Fibroblast of skin of left biceps (primary cell): ENCODE data around the gene NCOA1.
"Not testable (repeated sequence)": the region's sequence is repeated elsewhere in the genome, so short reads cannot be mapped to it uniquely, and the experiment has no call there.

ENCODE experiments used
- DNase-seq, 2 experiments: peaks; one replicate each; pipeline ENCODE4 v3.0.0-alpha.2; 2013; ENCODE audit warnings: low read depth in 2 of 2

NCOA1 gene

GRCh38 chr2:24505534-24506275 is 14.7 kb downstream of the NCOA1 start:
- DNase-seq: no peak

DNA sequence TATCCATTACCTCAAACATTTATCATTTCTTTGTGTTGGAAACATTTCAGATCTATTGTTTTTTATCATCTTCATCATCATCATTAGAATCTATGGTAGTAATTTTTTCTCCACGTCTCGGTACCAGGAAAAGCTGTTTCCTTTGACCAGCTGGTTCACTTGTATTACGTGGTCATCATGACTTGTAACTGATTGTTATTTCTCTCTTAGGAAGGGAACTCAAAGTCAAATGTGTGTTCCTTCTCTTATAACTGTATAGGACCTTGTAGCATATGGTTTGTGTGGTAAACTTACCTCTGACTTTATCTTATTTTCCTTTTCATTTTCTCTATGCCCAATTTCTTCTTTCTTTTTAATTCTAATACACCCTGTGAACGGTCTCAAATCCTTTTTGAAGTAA is 16.5 kb downstream of the NCOA1 start:
- DNase-seq: no peak

DNA sequence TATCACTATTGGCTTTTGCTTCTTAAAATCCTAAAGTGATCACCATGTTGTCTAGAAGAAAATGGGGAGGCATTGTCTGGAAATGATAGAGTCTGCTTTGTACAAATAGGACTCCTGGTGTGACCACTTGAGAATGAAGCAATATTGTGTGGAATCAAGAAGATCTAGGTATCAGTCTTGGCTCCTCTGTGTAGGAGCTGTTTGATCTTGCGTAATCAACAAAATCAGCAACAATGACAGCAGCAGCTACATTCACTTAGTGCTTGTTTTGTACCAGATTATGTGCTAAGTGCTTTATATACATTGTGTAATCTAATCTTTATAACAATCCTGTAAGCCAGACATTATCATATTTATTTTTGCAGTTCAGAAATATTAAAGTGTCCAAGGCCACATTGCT is 17.8 kb downstream of the NCOA1 start:
- DNase-seq: no peak

DNA sequence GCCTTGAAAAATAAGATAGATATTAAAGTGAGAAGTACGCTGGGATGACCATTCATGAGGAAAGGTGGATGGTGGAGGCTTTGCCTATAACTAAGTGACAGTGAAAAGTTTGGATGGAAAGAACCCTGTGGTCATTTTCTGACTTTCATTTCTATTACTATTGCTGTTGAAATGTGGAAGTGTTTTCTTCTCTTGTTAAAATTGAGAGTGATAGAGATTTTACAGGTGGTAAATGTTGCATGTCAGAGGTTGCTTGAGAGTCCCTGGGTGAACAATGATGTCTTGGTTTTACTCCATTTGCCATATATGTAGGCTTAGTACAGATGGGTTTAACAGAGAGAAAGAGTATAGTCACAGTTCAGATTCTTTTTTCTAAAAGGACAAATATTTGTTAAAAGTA is 18.4 kb downstream of the NCOA1 start:
- no peak for DNase-seq

- no peak for DNase-seq
These were observed 18.8 kb downstream of the NCOA1 start for GRCh38 chr2:24509840-24510239.

DNA sequence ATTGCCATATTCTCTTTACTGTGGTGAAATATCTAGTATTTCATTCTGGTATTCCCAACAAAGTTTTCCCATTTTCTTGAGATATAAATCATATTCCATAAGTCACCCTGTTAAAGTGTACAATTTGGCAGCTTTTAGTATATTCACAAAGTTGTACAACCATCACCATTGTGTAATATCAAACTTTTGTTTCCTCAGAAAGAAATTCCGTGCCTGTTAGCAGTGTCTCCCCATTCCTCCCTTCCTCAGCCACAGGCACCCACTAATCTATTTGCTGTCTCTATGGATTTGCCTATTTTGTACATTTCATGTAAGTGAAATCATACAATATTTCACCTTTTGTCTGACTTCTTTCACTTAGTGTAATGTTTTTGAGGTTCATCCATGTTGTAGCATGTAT is 19.7 kb downstream of the NCOA1 start:
- no peak for DNase-seq

GRCh38 chr2:24511198-24511597 is 20.1 kb downstream of the NCOA1 start:
- no peak for DNase-seq

DNA sequence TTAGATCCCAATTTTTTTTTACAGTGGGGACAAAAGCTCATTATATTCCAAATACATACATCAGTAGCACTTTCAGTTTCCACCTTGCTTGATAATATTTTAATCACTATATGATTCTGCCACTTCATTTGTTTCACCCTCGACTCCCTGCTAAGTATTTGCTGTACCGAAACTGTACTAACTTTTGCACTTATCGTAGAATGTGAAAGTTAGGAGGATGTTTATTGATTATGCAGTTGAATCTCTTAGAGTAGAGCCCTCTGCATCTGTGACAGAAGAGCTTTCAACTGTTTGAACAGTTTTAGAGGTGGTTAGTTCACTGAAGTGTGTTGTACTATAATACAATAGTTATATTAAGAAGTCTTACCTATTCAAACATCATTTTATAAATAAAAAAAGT is 20.8 kb downstream of the NCOA1 start:
- DNase-seq: no peak

DNA sequence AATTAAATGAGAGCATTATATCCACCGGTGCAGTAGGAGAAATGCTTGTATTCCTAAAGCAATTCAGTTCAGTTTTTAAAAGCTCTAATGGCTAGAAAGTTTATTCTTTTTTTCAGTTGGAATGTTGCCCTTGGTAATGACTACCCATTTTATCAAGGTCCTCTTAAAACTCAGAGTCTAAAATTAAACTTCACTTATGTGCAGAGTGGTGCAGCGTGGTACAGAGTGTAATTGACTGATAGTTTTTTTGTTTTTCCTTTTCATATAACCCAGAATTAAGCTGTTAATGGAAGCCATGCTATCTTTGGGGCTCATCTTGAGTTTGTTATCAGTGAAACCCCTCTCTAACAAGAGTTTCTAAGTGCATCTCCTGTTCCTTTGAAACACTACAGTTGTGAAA is 21.4 kb downstream of the NCOA1 start:
- no peak for DNase-seq

DNA sequence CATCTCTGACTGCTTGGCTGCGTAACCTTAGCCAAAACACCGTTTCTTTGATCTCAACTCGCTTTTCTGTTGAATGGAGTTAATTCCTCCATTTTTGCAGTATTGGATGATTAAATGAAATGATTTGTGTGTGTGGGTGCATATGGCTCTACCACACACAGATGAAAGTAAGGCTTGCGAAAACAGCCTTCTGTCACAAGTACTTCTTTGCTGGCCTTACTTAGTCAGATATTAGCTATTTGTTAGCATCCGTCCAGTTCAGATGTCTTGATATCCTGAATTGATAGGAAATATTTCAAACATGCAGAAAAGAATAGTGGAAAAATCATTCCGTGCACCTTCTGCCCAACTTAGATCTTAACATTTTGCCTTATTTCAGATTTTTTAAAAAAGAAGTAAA is 21.8 kb downstream of the NCOA1 start:
- no peak for DNase-seq

DNA sequence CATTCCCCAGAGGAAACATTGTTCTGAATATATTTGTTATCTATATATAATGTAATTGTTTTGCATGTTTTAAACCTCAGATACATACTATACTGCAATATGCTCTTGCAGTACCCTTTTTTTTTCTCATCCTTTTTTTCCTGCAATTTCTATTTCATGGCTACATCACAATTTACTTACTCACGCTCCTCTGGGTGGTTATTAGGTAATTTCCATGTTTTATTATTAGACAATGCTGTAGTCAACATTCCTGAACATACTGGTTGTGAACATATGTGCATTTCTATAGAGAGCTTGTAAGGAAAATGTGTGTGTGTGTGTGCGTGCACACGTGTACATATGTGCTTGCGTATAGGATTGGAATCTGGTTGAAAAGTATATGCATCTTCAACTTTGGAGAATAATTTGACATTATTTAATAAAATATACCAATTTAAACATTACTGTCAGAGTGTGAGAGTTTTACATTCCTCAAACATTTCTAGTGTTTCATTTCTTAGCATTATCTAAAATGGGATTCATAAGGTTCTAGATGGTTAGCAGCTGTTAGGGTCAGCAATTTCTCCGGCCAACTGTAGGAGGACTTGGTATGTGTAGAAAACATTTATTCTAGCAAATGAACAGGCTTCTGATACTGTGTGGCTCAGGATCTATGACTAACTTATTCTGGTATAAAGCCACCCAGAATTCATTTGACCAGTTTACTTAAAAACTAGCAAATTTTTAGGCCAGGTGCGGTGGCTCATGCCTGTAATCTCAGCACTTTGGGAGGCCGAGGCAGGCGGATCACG is 22.4 kb downstream of the NCOA1 start:
- peak; percentile 35 to 44 for DNase-seq

GRCh38 chr2:24514820-24515219 is 23.8 kb downstream of the NCOA1 start:
- DNase-seq: no peak

DNA sequence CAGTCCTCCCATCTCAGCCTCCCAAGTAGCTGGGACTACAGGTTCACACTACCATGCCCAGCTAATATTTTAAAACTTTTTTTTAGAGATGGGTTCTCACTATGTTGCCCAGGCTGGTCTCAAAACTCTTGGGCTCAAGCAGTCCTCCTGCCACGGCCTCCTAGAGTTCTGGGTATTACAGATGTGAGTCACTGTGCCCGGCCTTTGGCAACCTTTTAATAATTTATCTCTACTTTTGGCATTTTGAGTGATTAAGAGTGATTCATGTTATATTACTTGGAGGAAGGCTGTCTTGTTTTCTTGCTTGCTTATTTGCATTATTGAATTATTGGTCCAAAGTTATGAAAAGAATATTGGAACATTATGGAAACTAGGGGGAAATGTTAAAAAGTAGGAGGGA is 24.3 kb downstream of the NCOA1 start:
- DNase-seq: no peak

DNA sequence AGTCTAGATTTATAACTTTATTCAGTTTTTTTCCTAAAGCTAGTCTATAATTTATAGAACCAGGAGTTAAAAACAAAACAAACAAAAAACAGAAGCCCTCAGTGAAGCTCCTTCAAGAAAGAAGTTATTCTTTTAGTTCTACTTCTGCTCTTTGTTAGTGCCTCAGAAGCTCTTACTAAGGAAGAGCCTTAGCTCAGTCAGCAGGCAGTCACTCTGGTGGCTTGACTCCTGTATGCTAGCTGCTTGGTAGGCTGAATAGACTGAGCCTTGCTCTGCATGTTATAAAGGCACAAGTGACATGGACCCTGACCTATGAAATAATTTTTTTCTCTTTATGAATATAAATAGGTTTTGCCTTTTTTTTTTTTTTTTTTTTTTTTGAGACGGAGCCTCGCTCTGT is 24.8 kb downstream of the NCOA1 start:
- DNase-seq: no peak

DNA sequence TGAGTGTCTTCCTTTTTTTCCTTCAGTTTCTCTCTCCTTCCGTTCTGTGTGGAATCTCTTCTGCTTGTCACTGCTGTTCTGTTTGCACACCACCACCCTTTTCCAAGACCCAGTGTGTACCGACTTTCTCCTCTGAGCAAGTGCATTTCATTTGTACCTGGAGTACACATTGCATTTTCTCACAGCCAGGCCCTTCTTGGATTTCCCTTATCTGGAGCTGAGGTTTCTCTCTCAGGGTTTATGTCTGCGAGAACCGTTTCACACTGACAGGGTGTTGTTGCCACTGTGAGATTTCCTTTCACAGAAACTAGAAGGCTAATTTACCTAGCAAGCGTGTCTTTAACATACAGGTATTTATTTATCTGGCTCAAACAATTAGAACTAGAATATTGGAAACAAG is 26.2 kb downstream of the NCOA1 start:
- no peak for DNase-seq

DNA sequence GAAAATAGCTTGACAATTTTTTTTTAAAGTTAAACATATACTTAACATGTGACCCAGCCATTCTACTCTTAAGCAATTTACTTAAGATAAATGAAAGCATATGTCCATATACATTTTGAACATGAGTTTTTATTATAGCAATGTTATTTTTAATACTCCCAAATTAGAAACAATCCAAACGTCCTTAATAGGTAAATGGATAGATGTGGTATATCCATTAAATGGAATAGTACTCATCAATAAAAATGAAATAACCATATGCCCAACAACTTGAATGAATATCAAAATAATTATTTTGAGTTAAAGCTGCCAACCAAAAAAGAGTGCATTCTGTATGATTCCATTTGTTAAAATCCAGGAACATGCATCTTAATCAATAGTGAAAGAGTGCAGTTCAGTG is 29.1 kb downstream of the NCOA1 start:
- DNase-seq: no peak

GRCh38 chr2:24521162-24521857 is 30.3 kb downstream of the NCOA1 start:
- no peak for DNase-seq

GRCh38 chr2:24521975-24522639 is 31.1 kb downstream of the NCOA1 start:
- DNase-seq: no peak

GRCh38 chr2:24527536-24527935 is 36.5 kb downstream of the NCOA1 start:
- DNase-seq: no peak

- no peak for DNase-seq
These were observed 39.7 kb downstream of the NCOA1 start for GRCh38 chr2:24530796-24531195.

DNA sequence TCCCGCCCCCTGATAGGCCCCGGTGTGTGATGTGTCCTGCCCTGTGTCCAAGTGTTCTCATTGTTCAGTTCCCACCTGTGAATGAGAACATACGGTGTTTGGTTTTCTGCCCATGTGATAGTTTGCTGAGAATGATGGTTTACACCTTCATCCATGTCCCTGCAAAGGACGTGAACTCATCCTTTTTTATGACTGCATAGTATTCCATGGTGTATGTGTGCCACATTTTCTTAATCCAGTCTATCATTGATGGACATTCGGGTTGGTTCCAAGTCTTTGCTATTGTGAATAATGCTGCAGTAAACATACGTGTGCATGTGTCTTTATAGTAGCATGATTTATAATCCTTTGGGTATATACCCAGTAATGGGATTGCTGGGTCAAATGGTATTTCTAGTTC is 40.6 kb downstream of the NCOA1 start:
- not testable (repeated sequence) for DNase-seq

GRCh38 chr2:24532057-24532456 is 41.0 kb downstream of the NCOA1 start:
- DNase-seq: not testable (repeated sequence)
